HG02623 (cell line): ENCODE data around the gene SCYGR8.

Source experiments
- ATAC-seq: cut with Tn5 transposase; IDR thresholded peaks from one replicate; pipeline ENCODE4 v1.9.1; 2021; ENCODE audit warnings: moderate library complexity; ENCODE audit not compliant: unreplicated experiment

The SCYGR8 gene

GRCh38 chr2:227759411-227760118, 13.9 kb downstream of the SCYGR8 start:
- ATAC-seq, result no peak

- no peak for ATAC-seq
Observed at GRCh38 chr2:227761740-227762476, 16.2 kb downstream of the SCYGR8 start.

GRCh38 chr2:227765788-227766372, 20.2 kb downstream of the SCYGR8 start:
- no peak for ATAC-seq

GRCh38 chr2:227766373-227766883, 20.7 kb downstream of the SCYGR8 start:
- ATAC-seq, result peak; percentile 98

GRCh38 chr2:227767830-227768229, 22.1 kb downstream of the SCYGR8 start:
- ATAC-seq, result no peak

GRCh38 chr2:227772197-227772661, 26.5 kb downstream of the SCYGR8 start:
- ATAC-seq, result no peak

GRCh38 chr2:227772932-227773331, 27.2 kb downstream of the SCYGR8 start:
- ATAC-seq, result no peak

GRCh38 chr2:227774011-227774624, 28.4 kb downstream of the SCYGR8 start:
- no peak for ATAC-seq

- no peak for ATAC-seq
Observed at GRCh38 chr2:227774895-227775842, 29.5 kb downstream of the SCYGR8 start.

GRCh38 chr2:227780981-227781615, 35.4 kb downstream of the SCYGR8 start:
- no peak for ATAC-seq

- no peak for ATAC-seq
Observed at GRCh38 chr2:227781841-227782240, 36.1 kb downstream of the SCYGR8 start.

GRCh38 chr2:227782804-227783203, 37.1 kb downstream of the SCYGR8 start:
- ATAC-seq, result peak; percentile 28

GRCh38 chr2:227783404-227784138, 37.9 kb downstream of the SCYGR8 start:
- peak; percentile 98 for ATAC-seq

- no peak for ATAC-seq
Observed at GRCh38 chr2:227785293-227785692, 39.6 kb downstream of the SCYGR8 start.

- no peak for ATAC-seq
Observed at GRCh38 chr2:227788561-227789018, 42.9 kb downstream of the SCYGR8 start.

- ATAC-seq, result no peak
Observed at GRCh38 chr2:227789803-227790202, 44.1 kb downstream of the SCYGR8 start.

- ATAC-seq, result no peak
Observed at GRCh38 chr2:227793148-227793712, 47.5 kb downstream of the SCYGR8 start.
